ENCODE data around the gene KLHL3.

The KLHL3 gene

GRCh38 chr5:137570070-137570469 is 165.8 kb downstream of the KLHL3 start:
- DNase-seq = no peak

Data from stimulated activated CD8-positive, alpha-beta memory T cell treated with anti-CD3 and anti-CD28 coated beads, Interleukin-4, amount 100 ng/mL, for 48 hours (primary cell).